Bronchial epithelial cell (primary cell): ENCODE data around the gene TIMMDC1. TPM values are rescaled to one million over a fixed set of nuclear protein-coding genes. Genes with fewer than 3 reads are reported as not detected.

ENCODE experiments used
- DNase-seq: peaks from one replicate; pipeline ENCODE4 v3.0.0-alpha.2; 2010; ENCODE audit warnings: low read depth
- FAIRE-seq: peaks from 2 replicates; lab custom pipeline; 2011; peaks lifted over from hg19 to GRCh38; lab: Jason Lieb, UNC
- H3K27me3 ChIP-seq: 2 replicates; pipeline ENCODE4 v1.5.1; 2011; ENCODE audit warnings: low read length; ENCODE audit not compliant: control insufficient read depth, insufficient read depth
- H3K36me3 ChIP-seq: 2 replicates; pipeline ENCODE4 v1.5.1; 2011; ENCODE audit warnings: low read length; ENCODE audit not compliant: control insufficient read depth, insufficient read depth
- H3K4me3 ChIP-seq: 2 replicates; pipeline ENCODE4 v1.5.1; 2011; ENCODE audit warnings: mild to moderate bottlenecking, low read depth, low read length, control low read depth
- CTCF ChIP-seq: IDR thresholded peaks from 2 replicates; pipeline ENCODE4 v1.5.1; 2011; ENCODE audit warnings: mild to moderate bottlenecking, moderate library complexity, low read length, control low read depth, inconsistent platforms; ENCODE audit not compliant: insufficient read depth, severe bottlenecking
- total RNA-seq: library from RNA; depleted of rRNA; stranded (reverse); fragments of >200 nt; gene quantifications from 2 replicates; pipeline ENCODE4 v1.2.1, GENCODE V29; 2014

TIMMDC1 gene
- total RNA-seq, 1 donor from 2014 or later, result 52.7 TPM

GRCh38 chr3:119490153-119490552 is 8.2 kb upstream of the TIMMDC1 start:
- no peak for TF ChIP-seq CTCF
- Histone ChIP-seq H3K4me3 (no peak overlapping the region), H3K27me3 (no peaks in the 10 kb centered on the region), H3K36me3 (peaks cover 5% of the 10 kb centered on the region)
- FAIRE-seq (no peak), DNase-seq (no peak)

GRCh38 chr3:119492128-119492527 is 6.2 kb upstream of the TIMMDC1 start:
- TF ChIP-seq CTCF, result no peak
- H3K27me3 ChIP-seq, result no peaks in the 10 kb centered on the region
- FAIRE-seq (no peak), DNase-seq (peak; percentile 5)
- H3K4me3 ChIP-seq, result no peak overlapping the region
- H3K36me3 ChIP-seq, result no peaks in the 10 kb centered on the region

DNA sequence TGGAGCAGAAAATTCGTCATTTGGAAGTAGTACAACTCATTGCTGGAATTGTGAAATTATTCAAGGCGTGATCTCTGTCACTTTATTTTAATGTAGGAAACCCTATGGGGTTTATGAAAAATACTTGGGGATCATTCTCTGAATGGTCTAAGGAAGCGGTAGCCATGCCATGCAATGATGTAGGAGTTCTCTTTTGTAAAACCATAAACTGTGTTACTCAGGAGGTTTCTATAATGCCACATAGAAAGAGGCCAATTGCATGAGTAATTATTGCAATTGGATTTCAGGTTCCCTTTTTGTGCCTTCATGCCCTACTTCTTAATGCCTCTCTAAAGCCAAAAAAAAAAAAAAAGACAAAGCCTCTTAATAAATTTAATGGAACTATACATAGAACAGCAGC is 5.5 kb upstream of the TIMMDC1 start:
- Histone ChIP-seq H3K4me3 (no peak overlapping the region), H3K36me3 (no peaks in the 10 kb centered on the region), H3K27me3 (no peaks in the 10 kb centered on the region)
- no peak for FAIRE-seq
- DNase-seq, result no peak
- no peak for TF ChIP-seq CTCF

DNA sequence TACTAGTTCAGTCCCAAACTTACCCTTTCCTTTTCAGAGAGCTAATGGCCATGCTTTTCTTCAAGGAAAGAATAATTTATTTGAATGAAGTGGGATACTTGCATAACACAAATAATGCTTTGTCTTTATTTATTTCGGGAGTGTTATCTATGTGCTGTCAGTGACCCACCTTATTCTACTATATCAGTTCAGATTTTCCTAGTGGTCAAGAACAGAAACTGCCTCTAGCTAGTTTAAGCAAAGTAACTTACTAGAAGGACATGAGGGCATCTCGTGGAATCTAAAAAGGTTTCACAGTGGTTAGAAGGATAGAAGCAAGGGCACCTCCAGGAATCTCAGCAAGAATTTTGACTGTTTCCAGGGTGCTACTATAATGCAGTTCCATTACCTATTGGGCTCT is 3.8 kb upstream of the TIMMDC1 start:
- DNase-seq (no peak), FAIRE-seq (no peak)
- Histone ChIP-seq H3K36me3 (no peaks in the 10 kb centered on the region), H3K4me3 (no peak overlapping the region), H3K27me3 (no peaks in the 10 kb centered on the region)
- TF ChIP-seq CTCF, result peak; percentile 6

DNA sequence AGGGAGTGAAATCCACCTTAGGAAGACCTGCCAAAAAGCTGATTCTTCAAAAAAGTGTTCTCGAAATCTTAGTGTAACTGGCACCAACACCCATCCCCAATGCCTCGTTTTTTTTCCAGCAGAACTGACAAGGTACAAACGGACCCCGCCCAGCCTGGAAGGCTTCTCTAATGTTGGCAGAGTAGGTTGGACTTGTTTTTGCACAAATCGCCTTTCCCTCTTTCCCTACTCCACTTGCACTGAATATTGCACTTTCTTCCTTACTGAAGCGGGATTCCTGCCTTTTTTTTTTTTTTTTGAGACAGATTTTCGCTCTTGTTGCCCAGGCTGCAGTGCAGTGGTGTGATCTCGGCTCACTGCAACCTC is 544 bp upstream of the TIMMDC1 start:
- Histone ChIP-seq H3K4me3 (peak overlapping the region; percentile 84), H3K36me3 (no peaks in the 10 kb centered on the region), H3K27me3 (no peaks in the 10 kb centered on the region)
- TF ChIP-seq CTCF, result no peak
- DNase-seq (peak; percentile 42), FAIRE-seq (no peak)

- TF ChIP-seq CTCF, result no peak
- no peak for DNase-seq
- Histone ChIP-seq H3K36me3 (peaks cover 3% of the 10 kb centered on the region), H3K4me3 (no peak overlapping the region), H3K27me3 (no peaks in the 10 kb centered on the region)
- FAIRE-seq, result no peak
Measured at GRCh38 chr3:119500265-119500664, 1.9 kb downstream of the TIMMDC1 start.
